CD4-positive, alpha-beta T cell treated with Interleukin-15 for 4 hours (primary cell): ENCODE results near the gene SLIT1.

Experiments
- DNase-seq: peaks from one replicate; pipeline ENCODE4 v3.0.0-alpha.2; 2020; ENCODE audit warnings: low spot score

The SLIT1 gene

DNA sequence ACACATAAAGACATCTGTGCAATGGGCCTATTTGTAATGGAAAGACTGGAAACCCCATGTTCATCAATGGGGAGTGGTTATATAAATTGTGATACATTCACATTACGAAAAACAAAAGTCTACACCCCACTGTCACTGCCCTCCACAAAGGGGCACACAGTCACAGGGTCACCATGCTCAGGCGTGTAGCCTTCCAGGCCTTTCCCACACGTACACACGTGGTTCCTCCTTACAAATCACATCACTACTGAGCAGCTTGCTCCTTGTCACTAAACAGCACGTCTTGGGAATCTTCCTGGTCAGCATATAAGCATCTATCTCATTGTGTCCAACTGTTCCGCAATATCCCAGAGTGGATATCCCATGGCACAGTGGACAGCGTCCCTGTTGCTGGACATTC lies 163.1 kb downstream of the SLIT1 start:
- no peak for DNase-seq

GRCh38 chr10:97020452-97021400 lies 165.0 kb downstream of the SLIT1 start:
- DNase-seq, result no peak

- no peak for DNase-seq
Measured at GRCh38 chr10:97019213-97019844, 166.4 kb downstream of the SLIT1 start.

DNA sequence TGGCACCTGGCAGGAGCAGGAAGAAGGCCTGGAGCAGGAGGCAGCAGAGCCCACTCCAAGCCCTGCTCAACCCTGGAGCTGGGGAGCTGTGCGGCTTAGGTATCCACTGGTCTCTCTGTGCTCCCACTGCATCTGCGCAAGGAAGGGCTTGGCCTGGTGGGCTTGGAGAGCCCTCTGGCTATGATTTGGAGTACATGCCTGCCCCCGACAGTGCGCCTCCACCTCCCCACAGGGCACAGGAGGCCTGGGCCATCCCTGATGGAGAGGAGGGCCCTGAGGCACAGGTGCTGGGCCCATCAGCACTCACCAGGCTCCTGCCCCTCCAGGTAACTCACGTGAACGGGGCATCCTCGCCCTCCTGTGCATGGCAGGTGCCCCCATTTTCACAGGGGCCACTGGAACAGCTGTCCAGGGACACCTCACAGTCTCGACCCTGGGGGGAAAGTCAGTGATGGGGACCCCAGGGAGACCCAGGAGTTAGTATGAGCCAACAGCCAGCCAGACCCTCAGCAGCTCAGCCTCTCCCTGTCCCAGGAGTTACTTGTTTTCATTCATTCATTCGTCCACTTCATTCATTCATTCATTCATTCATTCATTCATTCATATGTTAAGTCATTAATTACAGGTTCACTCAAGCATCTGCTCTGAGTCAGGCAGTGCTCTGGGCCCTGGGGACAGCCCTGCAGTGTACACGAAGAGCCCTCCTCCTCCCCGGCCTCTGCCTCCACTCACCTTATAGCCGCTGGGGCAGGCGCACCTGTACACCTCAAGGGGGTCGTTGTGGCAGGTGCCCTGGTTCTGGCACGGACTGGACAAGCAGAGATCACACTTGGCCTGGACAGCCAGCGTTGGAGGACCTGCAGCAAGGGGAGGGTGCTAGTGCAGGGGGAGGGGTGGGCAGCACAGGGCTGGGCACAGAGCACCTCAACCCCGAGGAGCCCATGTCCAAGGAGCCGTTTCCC lies 167.2 kb downstream of the SLIT1 start:
- no peak for DNase-seq

DNA sequence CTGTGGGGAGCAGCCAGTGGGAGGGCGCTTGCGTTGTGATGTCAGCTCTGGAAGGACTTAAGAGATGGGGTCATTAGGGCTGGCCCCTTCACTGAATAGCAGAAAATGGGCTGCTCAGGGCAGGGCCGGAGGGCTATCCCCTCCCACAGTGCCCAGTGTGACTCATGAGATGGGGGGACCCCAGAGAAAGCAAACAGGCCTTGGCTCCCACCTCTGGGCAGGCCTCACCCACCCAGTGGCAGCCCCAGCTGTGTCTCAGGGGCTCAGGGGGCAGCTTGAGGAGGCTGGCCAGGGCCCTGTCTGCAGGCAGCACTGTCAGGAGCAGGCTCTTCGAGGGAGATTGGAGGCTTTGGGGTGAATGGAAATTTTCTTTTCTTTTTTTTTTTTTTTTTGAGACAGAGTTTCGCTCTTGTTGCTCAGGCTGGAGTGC lies 168.3 kb downstream of the SLIT1 start:
- no peak for DNase-seq

DNA sequence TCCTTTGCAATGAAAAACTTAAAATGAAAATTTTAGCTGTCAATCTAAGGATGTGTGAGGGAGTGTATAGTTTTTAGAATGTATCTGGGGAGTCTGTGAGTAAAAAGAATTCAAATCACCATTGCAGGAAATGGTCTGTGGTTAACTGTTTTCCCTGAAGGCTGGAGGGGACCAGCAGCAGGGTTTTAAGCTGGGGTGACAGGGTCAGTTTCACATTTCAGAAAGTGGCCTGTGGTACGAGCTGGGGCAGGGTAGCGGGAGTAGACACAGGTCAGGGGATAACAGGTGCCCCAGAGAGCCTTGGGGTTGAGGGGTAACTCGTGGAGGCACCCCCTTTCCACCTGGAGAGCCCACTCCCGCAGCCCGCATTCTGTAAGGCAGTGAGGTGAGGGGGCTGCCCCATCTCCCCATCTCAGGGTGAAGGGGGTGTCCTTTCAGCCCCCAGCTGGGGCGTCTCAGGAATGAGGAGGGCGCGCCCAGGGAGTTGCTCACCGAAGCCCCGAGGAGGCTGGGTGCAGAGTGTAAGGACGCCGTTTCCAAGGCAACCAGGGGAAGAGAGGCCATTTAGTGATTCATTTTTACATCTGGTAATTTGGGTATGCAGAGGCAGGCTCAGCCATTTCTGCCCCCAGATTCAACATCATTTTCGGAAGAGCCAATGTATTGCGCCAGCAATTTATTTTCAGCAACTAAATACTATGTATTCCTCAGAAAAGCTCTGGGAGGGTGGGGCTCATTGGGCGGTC lies 168.9 kb downstream of the SLIT1 start:
- DNase-seq, result no peak

- DNase-seq, result no peak
Measured at GRCh38 chr10:97015240-97015639, 170.5 kb downstream of the SLIT1 start.

DNA sequence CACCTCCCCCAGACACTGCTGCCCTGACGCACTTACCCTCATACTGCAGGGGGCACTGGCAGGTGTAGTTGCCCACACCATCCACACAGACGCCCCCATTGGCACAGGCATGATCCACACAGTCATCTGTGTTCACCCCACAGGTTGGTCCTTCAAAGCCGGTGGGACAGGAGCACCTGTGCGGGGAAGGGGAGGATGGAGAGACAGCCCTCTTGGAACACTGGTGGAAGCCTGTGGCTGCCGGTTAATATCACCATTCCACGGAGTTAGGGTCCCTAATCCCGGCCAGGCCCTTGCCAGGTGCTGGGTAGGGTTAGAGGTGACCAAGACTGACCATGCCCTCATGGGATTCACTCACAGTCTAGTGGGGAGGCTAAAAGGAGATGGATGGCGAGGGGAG lies 171.8 kb downstream of the SLIT1 start:
- no peak for DNase-seq

- no peak for DNase-seq
Measured at GRCh38 chr10:97013568-97013967, 172.2 kb downstream of the SLIT1 start.

- DNase-seq, result no peak
Measured at GRCh38 chr10:97012470-97012869, 173.3 kb downstream of the SLIT1 start.

GRCh38 chr10:97011397-97011796 lies 174.4 kb downstream of the SLIT1 start:
- no peak for DNase-seq

DNA sequence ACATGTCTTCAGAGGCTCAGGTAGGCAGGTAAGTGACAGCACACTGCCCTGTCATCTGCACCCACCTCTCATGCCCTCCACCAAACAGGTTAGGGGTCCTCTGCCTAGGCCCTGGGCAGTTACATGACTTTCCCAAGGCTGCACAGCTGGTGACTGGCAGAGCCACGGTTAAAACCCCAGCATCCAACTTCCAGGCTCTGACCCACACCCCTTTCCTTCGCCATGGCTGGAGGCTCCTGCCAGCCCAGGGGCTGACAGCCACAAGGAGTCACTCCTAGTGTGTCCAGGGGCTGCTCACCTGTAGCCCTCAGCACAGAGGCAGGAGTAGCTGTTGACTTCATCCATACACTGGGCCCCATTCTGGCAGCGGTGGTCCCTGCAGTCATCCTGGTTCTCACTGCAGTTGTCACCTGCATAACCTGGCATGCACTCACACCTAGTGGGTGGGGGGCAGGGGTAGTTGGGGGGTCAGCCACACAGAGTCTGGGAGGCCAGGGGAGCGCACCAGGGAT lies 175.0 kb downstream of the SLIT1 start:
- DNase-seq, result no peak

GRCh38 chr10:97007417-97007816 lies 178.3 kb downstream of the SLIT1 start:
- DNase-seq, result no peak

DNA sequence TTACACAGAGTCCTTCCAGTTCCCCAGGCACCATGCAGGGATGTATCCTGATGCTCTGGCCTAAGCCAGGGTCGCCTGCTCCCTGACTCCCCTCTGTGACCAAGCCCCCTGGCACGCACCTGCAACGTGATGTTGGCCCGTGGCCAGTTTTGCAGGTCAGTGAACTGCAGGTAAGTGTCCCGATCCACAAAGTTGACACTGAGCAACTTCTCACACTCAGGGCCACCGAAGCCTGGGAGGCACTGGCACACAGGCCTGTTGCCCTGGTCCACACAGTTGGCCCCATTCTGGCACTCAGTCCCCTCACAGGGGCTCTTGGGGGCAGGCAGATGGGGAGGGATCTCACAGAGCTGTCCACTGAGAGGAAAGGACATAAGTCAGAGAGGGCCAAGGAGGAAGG lies 179.4 kb downstream of the SLIT1 start:
- DNase-seq, result no peak

DNA sequence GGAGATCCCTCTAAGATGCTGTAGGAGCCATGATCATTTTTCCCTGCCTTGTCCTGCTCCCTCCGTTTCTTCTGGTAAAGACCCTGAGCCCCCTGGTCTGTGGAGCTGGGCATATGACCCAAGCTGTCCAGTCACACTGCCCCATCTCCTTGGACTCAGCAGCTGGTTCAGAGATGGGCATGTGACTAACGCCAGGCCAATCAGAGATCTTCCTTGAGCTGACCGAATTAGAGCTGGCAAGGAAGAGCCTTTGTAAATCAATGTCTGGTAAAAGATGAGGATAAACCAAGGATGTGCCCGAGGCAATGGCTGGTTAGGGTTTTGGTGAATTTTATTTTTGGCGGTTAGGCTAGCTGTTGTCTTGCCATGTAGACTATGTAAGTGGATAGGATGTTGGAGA lies 180.4 kb downstream of the SLIT1 start:
- no peak for DNase-seq

DNA sequence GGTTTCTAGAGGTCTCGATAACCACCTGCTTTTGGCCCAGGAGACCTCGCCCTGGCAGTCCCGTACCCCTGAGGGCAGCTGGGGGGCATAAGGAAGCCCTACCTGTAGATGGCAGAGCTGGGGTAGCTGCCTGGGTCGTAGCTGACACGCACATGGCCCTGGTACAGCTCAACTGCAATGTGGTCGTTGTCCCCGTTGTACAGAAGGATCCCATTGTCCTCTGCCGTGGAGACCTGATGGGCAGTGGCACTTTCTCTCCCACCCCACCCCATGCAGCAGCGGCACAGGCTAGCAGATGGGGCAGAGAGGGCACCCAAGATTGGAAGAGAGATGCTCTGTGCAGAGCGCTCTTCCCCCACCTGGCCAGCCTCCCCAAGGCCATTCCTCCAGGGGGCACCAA lies 181.2 kb downstream of the SLIT1 start:
- DNase-seq, result no peak

DNA sequence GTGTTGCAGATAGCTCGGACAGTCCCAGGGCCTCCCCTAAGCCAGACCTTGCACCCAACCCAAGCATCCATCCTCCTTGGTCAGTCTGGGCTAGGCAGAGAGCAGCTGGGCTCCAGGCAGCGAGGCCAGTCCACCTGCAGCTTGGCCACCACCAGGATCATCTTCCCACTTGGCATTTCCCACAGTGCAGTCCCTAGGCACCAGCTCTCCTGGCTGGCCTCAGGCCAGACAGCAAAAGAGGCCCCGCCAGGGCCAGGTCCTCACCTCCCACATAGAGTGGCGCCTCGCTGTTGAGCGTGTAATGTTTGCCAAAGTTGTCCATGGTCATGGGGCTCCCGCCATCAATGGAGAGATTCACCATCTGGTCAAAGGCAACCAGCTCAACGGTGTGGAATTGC lies 182.0 kb downstream of the SLIT1 start:
- DNase-seq, result no peak

- no peak for DNase-seq
Measured at GRCh38 chr10:97003151-97003803, 182.5 kb downstream of the SLIT1 start.

GRCh38 chr10:97002670-97003069 lies 183.1 kb downstream of the SLIT1 start:
- no peak for DNase-seq

DNA sequence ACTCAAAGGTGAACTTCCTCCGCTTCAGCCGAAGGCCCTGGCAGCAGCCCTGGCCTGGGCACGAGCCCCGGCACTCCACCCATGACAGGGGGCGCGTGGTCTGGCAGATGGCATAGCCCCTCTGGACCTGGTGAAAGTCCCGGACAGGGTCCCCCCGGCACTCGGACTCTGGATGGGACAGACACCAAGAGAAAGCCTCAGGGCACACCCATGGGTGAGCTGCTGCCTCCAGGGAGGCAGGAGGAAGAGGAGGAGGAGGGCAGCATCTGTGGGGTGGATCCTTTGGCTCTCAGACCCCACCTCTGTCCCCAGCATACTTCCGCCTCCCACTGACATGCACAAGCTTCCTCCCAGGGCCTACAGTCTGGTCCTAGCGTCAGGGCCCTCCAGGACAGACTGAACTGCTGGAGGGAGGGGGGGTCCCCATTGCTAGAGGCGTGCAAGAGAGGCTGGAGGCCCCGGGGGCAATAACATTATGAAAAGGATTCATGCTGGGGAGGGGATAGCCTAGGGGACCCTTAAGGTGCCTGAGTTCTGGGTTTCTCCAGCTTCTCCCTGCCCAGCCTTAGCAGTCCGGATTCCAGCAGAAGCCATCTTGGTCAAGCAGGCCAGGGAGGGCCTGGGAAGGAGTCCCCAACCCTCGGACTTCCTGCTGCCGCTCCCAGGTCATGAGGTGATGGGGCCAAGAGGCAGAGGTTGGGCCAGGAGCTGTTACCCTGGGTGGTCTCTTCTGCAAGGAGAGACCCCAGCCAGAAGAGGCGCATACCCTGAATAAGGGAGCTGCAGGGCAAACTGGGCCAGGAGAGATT lies 184.4 kb downstream of the SLIT1 start:
- DNase-seq, result no peak
